CD4-positive, alpha-beta T cell treated with Interleukin-10 for 1 hour (primary cell): ENCODE measurements around the gene GLRA2.

Experiments
- DNase-seq: peaks from one replicate; pipeline ENCODE4 v3.0.0-alpha.2; 2020

The GLRA2 gene

DNA sequence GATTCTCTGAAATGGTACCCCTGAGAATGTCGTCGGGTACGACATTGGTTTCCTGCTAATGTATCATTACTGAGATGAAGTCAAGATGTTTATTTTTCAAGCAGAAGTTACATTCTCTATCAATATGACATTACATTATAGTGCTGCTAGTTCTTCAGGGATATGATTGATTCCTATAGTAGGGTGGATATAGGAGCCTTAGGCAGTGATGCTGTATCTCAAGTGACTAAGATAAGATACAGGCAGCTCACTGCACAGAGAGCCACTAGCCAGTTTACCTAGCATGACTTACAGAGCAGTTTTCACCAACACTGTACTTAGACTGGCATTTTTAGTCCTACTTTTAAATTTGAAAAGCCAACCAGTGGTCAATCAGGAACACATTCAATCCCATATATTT, 188.6 kb downstream of the GLRA2 start:
- DNase-seq, result no peak

DNA sequence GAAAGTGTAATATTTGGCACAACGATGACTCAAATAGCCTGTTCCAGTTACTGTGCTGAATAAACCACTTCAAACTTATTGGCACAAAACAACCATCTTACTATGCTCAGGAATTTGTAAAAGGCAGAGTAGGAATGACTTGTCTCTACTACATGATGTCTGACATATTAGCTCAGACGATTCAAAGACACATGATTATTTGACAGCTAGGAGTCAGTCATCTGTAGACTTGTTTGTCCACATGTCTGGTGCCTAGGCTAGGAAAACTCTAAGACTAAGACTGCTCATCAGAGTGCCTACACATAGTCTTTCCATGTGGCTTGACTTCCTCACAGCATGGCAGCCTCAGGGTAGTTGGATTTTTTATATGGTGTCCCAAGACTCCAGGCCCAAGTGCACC, 189.1 kb downstream of the GLRA2 start:
- no peak for DNase-seq

DNA sequence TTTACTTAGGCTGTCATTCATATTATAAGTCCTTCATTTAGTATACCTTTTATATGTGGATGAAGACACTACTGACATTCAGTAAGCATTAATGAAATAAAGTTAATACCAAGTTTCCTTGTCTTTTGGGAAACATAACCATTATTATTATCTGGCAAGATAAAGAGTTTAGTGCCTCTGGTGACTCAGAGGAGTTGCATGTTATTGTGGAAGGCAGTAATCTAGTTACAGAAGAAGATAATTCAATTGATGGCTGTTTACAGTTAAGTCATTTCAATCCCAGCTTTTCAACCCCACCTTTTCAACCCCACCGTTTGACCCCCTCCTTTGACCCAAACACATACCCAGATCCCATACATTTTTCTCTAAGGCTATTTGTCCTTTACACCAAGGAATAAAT, 199.7 kb downstream of the GLRA2 start:
- DNase-seq, result no peak

DNA sequence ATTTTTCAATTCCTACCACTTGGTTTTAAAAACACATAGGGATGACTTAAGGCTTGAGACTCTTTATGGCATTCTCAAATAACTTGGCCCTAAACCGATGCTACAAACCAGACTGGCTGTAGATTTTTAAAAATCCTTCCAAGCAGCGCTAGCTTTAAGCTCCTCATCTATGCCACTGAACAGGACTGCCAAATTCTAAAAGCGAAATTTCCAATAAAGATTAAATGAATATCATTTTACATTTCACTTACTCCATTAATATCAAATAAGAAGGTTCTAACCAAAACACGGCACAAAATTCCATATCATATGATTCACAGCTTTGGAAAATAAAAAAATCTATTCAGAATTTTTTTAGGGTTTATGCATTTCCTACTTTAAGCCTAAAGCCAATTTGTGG, 209.3 kb downstream of the GLRA2 start:
- DNase-seq, result no peak

DNA sequence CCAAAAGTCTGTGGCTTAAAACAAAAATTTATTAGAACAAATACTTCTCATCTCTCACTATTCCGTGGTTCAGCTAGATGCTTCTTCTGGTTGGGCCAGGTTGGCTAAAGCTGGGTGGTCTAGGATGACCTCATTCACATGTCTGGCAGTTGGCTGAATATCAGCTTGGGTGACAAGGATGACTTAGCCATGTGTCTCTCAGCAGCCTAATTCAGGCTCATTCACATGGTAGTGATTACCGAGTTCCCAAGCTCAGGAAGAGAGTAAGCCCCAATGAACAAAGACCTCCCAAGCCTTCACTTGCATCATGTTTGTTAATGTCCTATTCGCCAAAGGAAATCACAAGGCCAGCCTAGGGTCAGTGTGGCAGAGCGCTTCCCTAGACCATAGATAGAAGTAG, 224.1 kb downstream of the GLRA2 start:
- no peak for DNase-seq

DNA sequence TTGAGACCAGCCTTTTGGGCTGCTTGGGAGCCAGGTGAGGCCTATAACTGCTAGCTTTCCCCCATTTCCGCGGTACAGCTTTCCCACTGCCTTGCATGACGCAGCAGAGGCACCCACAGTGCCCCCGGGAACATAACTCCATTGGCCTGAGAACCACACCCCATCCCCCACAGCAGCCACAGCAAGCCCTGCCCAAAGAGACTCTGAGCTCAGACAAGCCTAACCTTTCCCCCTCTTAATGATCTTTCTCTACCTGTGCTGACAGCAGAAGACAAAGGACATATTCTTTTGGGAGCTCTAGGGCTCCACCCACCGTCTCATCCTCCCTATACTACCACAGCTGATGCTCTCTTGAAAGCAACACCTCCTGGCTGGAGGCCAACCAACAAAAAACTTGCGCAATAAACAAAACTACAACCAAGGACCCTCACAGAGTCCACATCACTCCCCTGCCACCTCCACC, 228.7 kb downstream of the GLRA2 start:
- DNase-seq, result no peak

DNA sequence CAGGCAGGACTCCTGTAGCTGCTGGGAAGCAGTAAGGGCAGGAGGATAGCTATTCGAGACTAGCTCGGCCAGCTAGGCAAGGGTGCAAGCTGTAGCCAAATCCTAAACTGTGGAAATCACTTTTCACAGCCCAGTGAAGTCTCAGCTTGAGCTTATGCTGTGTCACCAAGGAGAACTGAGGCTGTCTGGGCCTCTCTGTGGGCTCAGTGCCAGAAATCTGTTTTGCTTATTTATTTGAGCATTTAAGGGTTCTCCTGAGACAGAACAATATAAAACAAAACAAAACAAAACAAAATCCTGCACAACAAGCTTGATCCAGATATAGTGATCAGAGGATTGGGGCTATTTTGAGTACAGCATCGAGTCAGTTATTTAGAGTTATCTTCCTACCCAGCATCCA, 246.1 kb downstream of the GLRA2 start:
- no peak for DNase-seq

DNA sequence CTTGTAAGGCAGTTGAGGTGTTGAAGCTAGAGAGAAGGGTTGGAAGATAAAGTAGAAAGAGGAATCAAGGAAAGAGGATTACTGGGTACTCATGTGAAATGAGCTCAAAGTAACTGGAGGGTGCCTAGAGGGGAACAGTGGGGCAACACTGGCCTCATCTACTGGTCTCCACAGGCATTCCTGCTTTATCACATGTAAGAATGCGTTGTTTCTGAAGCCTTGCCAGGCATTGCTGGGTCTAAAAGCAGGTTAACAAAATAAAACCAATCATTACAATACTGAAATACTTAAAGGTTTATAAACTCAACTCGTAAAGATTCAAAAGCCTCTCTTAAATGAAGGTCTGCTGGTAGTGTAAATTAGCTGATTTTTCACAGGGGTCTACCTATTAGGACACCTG, 247.6 kb downstream of the GLRA2 start:
- no peak for DNase-seq

DNA sequence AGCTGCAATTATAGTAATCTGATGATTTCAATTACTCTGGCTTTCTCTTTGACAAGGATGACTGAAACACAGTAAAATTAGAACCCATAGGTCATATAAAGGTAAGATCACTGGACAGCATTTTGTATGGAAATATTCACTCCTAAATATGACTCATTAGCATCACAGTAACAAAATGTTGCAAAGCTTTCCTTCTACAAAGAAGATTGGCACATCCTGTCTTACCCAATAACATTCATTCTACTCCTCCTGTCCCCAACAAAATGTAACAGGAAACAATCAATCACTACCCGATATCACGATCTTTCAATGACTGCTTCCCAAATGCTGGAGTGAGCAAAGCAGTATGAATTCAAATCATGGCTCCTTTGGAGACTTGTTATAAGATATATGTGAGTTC, 248.2 kb downstream of the GLRA2 start:
- no peak for DNase-seq

DNA sequence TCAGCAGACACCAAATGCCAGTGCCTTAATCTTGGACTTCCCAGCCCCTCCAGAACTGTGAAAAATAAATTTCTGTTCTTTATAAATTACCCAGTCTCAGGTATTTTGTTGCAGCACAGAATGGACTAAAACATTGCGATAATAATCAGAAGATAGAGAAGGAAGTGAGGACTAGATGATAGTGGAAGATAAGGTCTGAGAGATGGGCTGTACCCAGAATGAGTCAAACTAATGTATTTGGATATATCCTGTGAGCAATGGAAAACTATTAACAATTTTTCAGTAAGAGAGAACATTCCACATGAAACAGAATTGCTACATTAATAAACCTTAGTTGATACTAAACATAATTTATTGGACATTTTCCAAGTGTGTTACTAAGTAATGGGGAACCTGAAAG, 250.2 kb downstream of the GLRA2 start:
- no peak for DNase-seq
